ENCODE measurements around the gene CHST11. TPM values are rescaled to one million over a fixed set of nuclear protein-coding genes. Genes with fewer than 3 reads are reported as not detected.

The CHST11 gene
- total and polyA plus RNA-seq, 2 donors from 2014 or later = 2.0 to 23.3 TPM

DNA sequence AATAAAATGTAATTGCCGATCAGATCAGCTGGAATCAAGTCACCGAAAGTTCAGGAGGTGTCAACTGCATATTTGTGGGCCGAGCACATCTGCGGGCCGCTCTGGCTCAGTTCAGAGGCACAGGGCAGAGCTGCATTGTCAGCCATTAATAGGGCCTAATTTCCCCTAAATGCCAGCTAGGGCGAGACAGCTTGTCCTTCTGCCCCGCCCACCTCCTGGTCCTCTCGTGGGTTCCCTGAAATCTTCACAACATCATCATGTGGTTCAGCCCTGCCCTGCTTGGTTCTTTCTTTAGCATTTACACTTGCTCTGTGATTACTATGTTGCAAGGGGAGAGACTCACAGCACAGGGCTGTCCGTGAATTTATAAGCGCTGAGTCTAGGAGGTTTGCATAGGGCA, 148.9 kb downstream of the CHST11 start:
- Histone ChIP-seq H3K4me1 (ENCODE audit: control insufficient read depth in 2 of 3, insufficient read depth in 2 of 3, low read depth in 1 of 3, low read length in 3 of 3) (peaks cover 0 to 6% (median 4%) of the 10 kb centered on the region in 3 donors), H3K9ac (ENCODE audit: low read length in 3 of 3) (no peak overlapping the region), H3K4me3 (ENCODE audit: low read length in 3 of 3) (no peak overlapping the region), H3K36me3 (ENCODE audit: control insufficient read depth in 2 of 3, insufficient read depth in 3 of 3, low read length in 3 of 3) (no peaks in the 10 kb centered on the region), H3K27me3 (ENCODE audit: control insufficient read depth, insufficient read depth, low read length) (no peaks in the 10 kb centered on the region), H3K27ac (ENCODE audit: low read depth in 2 of 2, low read length in 2 of 2) (no peak overlapping the region), H3K9me3 (ENCODE audit: control insufficient read depth in 2 of 3, insufficient read depth in 1 of 3, low read length in 3 of 3) (no peaks in the 10 kb centered on the region)
- intact Hi-C loops (cut with DNase I) = no loop called here
- DNase-seq (no peak), FAIRE-seq (no peak)
- TF ChIP-seq, protein P1, sequence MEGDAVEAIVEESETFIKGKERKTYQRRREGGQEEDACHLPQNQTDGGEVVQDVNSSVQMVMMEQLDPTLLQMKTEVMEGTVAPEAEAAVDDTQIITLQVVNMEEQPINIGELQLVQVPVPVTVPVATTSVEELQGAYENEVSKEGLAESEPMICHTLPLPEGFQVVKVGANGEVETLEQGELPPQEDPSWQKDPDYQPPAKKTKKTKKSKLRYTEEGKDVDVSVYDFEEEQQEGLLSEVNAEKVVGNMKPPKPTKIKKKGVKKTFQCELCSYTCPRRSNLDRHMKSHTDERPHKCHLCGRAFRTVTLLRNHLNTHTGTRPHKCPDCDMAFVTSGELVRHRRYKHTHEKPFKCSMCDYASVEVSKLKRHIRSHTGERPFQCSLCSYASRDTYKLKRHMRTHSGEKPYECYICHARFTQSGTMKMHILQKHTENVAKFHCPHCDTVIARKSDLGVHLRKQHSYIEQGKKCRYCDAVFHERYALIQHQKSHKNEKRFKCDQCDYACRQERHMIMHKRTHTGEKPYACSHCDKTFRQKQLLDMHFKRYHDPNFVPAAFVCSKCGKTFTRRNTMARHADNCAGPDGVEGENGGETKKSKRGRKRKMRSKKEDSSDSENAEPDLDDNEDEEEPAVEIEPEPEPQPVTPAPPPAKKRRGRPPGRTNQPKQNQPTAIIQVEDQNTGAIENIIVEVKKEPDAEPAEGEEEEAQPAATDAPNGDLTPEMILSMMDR (IDR thresholded peaks at IDR 0.05; ENCODE audit: borderline replicate concordance, extremely low read depth, insufficient read depth) = no peak

DNA sequence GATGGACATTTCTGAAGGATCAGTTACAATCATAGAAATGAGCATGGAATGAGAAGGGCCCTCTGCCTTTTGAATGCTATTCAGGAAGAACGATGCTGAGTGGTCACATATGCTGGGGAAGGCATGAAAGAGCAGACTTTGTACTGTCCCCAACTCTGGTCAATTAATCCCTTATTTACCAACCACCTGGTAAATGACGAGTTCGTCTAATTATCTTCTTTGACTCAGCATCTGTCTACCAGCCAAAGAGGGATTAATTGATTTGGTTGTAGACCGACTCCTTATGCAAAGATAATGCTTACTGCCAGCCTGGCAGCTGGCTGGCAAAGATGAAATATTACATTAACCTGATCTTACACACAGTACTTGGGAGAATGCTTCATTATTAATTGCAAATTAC, 152.2 kb downstream of the CHST11 start:
- Histone ChIP-seq H3K36me3 (ENCODE audit: control insufficient read depth in 2 of 3, insufficient read depth in 3 of 3, low read length in 3 of 3) (no peaks in the 10 kb centered on the region), H3K4me3 (ENCODE audit: low read length in 3 of 3) (no peak overlapping the region), H3K9ac (ENCODE audit: low read length in 3 of 3) (no peak overlapping the region), H3K27ac (ENCODE audit: low read depth in 2 of 2, low read length in 2 of 2) (no peak overlapping the region), H3K27me3 (ENCODE audit: control insufficient read depth, insufficient read depth, low read length) (no peaks in the 10 kb centered on the region), H3K4me1 (ENCODE audit: control insufficient read depth in 2 of 3, insufficient read depth in 2 of 3, low read depth in 1 of 3, low read length in 3 of 3) (peaks cover 0 to 6% (median 4%) of the 10 kb centered on the region in 3 donors), H3K9me3 (ENCODE audit: control insufficient read depth in 2 of 3, insufficient read depth in 1 of 3, low read length in 3 of 3) (no peaks in the 10 kb centered on the region)
- no peak for DNase-seq
- FAIRE-seq = no peak
- TF ChIP-seq, protein P1 (IDR thresholded peaks at IDR 0.05; ENCODE audit: borderline replicate concordance, extremely low read depth, insufficient read depth) = no peak
- intact Hi-C loops (cut with DNase I) = no loop called here

DNA sequence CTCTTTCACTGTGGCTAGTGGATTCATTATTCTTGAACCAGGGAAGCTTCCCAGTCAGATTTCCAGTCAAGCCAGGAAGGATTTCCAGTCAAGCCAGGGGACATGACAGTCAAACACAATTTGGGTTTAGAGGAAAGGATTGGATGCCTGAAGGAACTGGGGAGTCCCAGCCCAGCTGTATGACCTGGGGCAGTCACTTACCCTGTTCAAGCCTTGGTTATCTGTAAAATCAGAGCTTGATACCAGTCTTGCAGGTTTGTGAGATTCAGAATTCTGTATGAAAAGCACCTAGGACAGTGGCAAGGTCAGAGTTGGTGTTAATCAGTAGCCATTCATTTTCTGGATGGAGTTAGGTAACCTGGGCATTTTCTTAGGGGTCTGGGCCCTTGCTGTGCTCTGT, 152.7 kb downstream of the CHST11 start:
- no peak for FAIRE-seq
- TF ChIP-seq, protein P1 (IDR thresholded peaks at IDR 0.05; ENCODE audit: borderline replicate concordance, extremely low read depth, insufficient read depth) = no peak
- Histone ChIP-seq H3K36me3 (ENCODE audit: control insufficient read depth in 2 of 3, insufficient read depth in 3 of 3, low read length in 3 of 3) (no peaks in the 10 kb centered on the region), H3K4me3 (ENCODE audit: low read length in 3 of 3) (no peak overlapping the region), H3K27ac (ENCODE audit: low read depth in 2 of 2, low read length in 2 of 2) (no peak overlapping the region), H3K27me3 (ENCODE audit: control insufficient read depth, insufficient read depth, low read length) (no peaks in the 10 kb centered on the region), H3K9ac (ENCODE audit: low read length in 3 of 3) (no peak overlapping the region), H3K9me3 (ENCODE audit: control insufficient read depth in 2 of 3, insufficient read depth in 1 of 3, low read length in 3 of 3) (no peaks in the 10 kb centered on the region), H3K4me1 (ENCODE audit: control insufficient read depth in 2 of 3, insufficient read depth in 2 of 3, low read depth in 1 of 3, low read length in 3 of 3) (peaks cover 0 to 6% (median 4%) of the 10 kb centered on the region in 3 donors)
- DNase-seq = no peak
- intact Hi-C loops (cut with DNase I) = no loop called here
